WTC11 (cell line): ENCODE measurements around the gene TMEM179B. TPM values are rescaled to one million over a fixed set of nuclear protein-coding genes. Genes with fewer than 3 reads are reported as not detected.

Experiments
- ESRRA ChIP-seq: sonication (generic); formaldehyde crosslinking; IDR thresholded peaks from 2 replicates; pipeline ENCODE4 v1.8.1; 2022; ENCODE audit warnings: mild to moderate bottlenecking, missing genetic modification reagents, borderline replicate concordance
- GRHL2 ChIP-seq: fragments of 250-450 bp; sonication (Bioruptor Pico); IDR thresholded peaks from 2 replicates; pipeline ENCODE4 v1.8.0; 2022; ENCODE audit warnings: mild to moderate bottlenecking, moderate library complexity; ENCODE audit not compliant: insufficient replicate concordance, severe bottlenecking
- GTF2I ChIP-seq: fragments of 250-450 bp; sonication (Bioruptor Pico); conservative IDR thresholded peaks from 2 replicates; pipeline ENCODE4 v1.4.0; 2021; ENCODE audit warnings: mild to moderate bottlenecking
- JUN ChIP-seq: sonication (generic); formaldehyde crosslinking; IDR thresholded peaks from 2 replicates; pipeline ENCODE4 v1.8.0; 2023; ENCODE audit warnings: mild to moderate bottlenecking, missing genetic modification reagents
- NFATC4 ChIP-seq: fragments of 250-450 bp; sonication (Bioruptor Pico); IDR thresholded peaks from 2 replicates; pipeline ENCODE4 v1.9.0; 2021; ENCODE audit warnings: mild to moderate bottlenecking
- NR1H2 ChIP-seq: sonication (generic); formaldehyde crosslinking; IDR thresholded peaks from 2 replicates; pipeline ENCODE4 v1.9.0; 2021; ENCODE audit warnings: mild to moderate bottlenecking, moderate library complexity, missing genetic modification reagents
- OVOL2 ChIP-seq: fragments of 250-450 bp; sonication (Bioruptor Pico); IDR thresholded peaks from 2 replicates; pipeline ENCODE4 v1.9.0; 2021; ENCODE audit warnings: mild to moderate bottlenecking, borderline replicate concordance
- TEAD4 ChIP-seq: sonication (generic); formaldehyde crosslinking; IDR thresholded peaks from 2 replicates; pipeline ENCODE4 v1.8.0; 2022; ENCODE audit warnings: mild to moderate bottlenecking, missing genetic modification reagents
- ZBTB21 ChIP-seq: sonication (generic); formaldehyde crosslinking; IDR thresholded peaks from 2 replicates; pipeline ENCODE4 v1.8.1; 2023; ENCODE audit warnings: mild to moderate bottlenecking, missing genetic modification reagents, borderline replicate concordance
- ZNF138 ChIP-seq: sonication (generic); formaldehyde crosslinking; conservative IDR thresholded peaks from 2 replicates; pipeline ENCODE4 v1.8.1; 2022; ENCODE audit warnings: mild to moderate bottlenecking, moderate library complexity, missing genetic modification reagents
- ZNF416 ChIP-seq: fragments of 250-450 bp; sonication (Bioruptor Pico); IDR thresholded peaks from 2 replicates; pipeline ENCODE4 v1.9.0; 2021; ENCODE audit warnings: mild to moderate bottlenecking, inconsistent platforms
- total RNA-seq: library from RNA; stranded (reverse); gene quantifications from 3 replicates; pipeline ENCODE4 v1.2.3, GENCODE V29; 2021
- TF ChIP-seq, protein P1 (sequence below): sonication (generic); formaldehyde crosslinking; IDR thresholded peaks from 2 replicates; pipeline ENCODE4 v1.8.0; 2023; ENCODE audit warnings: missing genetic modification reagents
- TF ChIP-seq, protein P2 (sequence below): sonication (generic); formaldehyde crosslinking; IDR thresholded peaks from 2 replicates; pipeline ENCODE4 v1.8.0; 2022; ENCODE audit warnings: mild to moderate bottlenecking, missing genetic modification reagents
- TF ChIP-seq, protein P3 (sequence below): fragments of 250-450 bp; sonication (Bioruptor Pico); IDR thresholded peaks from 2 replicates; pipeline ENCODE4 v1.9.0; 2021; ENCODE audit warnings: moderate library complexity, mild to moderate bottlenecking, inconsistent platforms, borderline replicate concordance
- TF ChIP-seq, protein P4 (sequence below): sonication (generic); formaldehyde crosslinking; conservative IDR thresholded peaks from 2 replicates; pipeline ENCODE4 v1.8.1; 2022; ENCODE audit warnings: mild to moderate bottlenecking, missing genetic modification reagents
- TF ChIP-seq, protein P5 (sequence below): fragments of 250-450 bp; sonication (Bioruptor Pico); conservative IDR thresholded peaks from 2 replicates; pipeline ENCODE4 v1.9.0; 2021; ENCODE audit warnings: mild to moderate bottlenecking
- TF ChIP-seq, protein P6 (sequence below): sonication (generic); formaldehyde crosslinking; IDR thresholded peaks from 2 replicates; pipeline ENCODE4 v1.8.0; 2023; ENCODE audit warnings: missing genetic modification reagents, mild to moderate bottlenecking, borderline replicate concordance
- TF ChIP-seq, protein P7 (sequence below): sonication (generic); formaldehyde crosslinking; IDR thresholded peaks from 2 replicates; pipeline ENCODE4 v1.8.1; 2022; ENCODE audit warnings: missing genetic modification reagents, borderline replicate concordance
- TF ChIP-seq, protein P8 (sequence below): sonication (generic); formaldehyde crosslinking; IDR thresholded peaks from 2 replicates; pipeline ENCODE4 v1.8.1; 2023; ENCODE audit warnings: mild to moderate bottlenecking, missing genetic modification reagents
- TF ChIP-seq, protein P9 (sequence below): fragments of 250-450 bp; sonication (Bioruptor Pico); IDR thresholded peaks from 2 replicates; pipeline ENCODE4 v1.8.0; 2021; ENCODE audit warnings: mild to moderate bottlenecking

TMEM179B gene
- total RNA-seq, 1 experiment from 2014 or later, result 21.4 TPM

DNA sequence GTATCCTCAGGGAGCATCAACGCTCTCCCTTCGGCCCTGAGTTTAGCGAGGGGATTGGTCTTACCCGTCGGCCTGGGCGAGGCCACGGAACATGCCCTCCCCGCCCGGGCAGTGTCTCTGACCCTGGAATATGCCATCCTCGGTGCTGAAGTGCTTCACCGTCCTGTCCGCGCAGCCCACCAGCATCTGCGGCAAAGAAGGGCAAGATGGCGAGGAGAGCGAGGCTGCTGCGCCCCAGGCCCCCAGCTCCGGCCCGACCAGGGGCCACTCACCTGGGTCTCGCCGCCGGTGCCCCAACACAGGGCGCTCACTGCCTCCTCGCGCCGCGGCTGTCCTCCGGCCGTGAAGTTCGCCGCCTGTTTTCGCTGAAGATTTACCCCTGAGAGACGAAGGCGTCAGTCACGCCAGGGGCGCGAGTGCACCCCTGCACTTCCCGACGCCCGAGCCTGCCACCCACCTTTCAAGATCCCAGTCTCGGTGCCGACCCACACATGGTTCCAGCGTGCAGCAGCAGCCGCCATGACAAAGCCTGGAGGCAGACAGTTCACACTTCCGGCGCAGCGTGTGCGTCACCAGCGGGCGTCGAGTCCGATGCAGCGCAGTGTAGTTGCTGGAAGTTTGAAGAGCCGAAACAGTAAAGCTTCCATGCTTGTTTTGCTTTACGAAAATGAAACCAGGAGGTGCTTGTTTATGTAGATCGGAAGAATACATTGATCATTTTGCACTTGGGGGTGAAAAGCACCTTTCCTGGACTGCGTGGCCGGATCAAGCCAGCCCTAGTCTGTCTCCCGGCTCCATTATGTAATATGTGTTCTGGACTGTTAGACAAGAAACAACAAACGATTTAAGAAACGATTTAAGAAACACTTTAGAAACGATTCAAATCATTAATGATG lies 52.1 kb downstream of the TMEM179B start, which contains the start of gene WDR74 (continued):
- TF ChIP-seq ESRRA (CRISPR knock-in tag), result no peak
- TF ChIP-seq NR1H2 (CRISPR knock-in tag), result no peak
- TF ChIP-seq JUN (CRISPR knock-in tag), result no peak
- no peak for TF ChIP-seq OVOL2 (CRISPR knock-in tag)
- TF ChIP-seq, protein P1, sequence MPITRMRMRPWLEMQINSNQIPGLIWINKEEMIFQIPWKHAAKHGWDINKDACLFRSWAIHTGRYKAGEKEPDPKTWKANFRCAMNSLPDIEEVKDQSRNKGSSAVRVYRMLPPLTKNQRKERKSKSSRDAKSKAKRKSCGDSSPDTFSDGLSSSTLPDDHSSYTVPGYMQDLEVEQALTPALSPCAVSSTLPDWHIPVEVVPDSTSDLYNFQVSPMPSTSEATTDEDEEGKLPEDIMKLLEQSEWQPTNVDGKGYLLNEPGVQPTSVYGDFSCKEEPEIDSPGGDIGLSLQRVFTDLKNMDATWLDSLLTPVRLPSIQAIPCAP (CRISPR knock-in tag), result no peak
- TF ChIP-seq, protein P2, sequence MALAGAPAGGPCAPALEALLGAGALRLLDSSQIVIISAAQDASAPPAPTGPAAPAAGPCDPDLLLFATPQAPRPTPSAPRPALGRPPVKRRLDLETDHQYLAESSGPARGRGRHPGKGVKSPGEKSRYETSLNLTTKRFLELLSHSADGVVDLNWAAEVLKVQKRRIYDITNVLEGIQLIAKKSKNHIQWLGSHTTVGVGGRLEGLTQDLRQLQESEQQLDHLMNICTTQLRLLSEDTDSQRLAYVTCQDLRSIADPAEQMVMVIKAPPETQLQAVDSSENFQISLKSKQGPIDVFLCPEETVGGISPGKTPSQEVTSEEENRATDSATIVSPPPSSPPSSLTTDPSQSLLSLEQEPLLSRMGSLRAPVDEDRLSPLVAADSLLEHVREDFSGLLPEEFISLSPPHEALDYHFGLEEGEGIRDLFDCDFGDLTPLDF, result peak; percentile 54; the same call in 1 of the 2 replicates
- TF ChIP-seq ZBTB21 (CRISPR knock-in tag), result no peak
- no peak for TF ChIP-seq ZNF416 (CRISPR knock-in tag)
- TF ChIP-seq, protein P3, sequence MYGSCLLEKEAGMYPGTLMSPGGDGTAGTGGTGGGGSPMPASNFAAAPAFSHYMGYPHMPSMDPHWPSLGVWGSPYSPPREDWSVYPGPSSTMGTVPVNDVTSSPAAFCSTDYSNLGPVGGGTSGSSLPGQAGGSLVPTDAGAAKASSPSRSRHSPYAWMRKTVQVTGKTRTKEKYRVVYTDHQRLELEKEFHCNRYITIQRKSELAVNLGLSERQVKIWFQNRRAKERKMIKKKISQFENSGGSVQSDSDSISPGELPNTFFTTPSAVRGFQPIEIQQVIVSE (CRISPR knock-in tag), result no peak
- TF ChIP-seq, protein P4, sequence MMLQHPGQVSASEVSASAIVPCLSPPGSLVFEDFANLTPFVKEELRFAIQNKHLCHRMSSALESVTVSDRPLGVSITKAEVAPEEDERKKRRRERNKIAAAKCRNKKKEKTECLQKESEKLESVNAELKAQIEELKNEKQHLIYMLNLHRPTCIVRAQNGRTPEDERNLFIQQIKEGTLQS (CRISPR knock-in tag), result no peak
- TF ChIP-seq ZNF138 (CRISPR knock-in tag), result no peak
- no peak for TF ChIP-seq NFATC4 (CRISPR knock-in tag)
- TF ChIP-seq, protein P5, sequence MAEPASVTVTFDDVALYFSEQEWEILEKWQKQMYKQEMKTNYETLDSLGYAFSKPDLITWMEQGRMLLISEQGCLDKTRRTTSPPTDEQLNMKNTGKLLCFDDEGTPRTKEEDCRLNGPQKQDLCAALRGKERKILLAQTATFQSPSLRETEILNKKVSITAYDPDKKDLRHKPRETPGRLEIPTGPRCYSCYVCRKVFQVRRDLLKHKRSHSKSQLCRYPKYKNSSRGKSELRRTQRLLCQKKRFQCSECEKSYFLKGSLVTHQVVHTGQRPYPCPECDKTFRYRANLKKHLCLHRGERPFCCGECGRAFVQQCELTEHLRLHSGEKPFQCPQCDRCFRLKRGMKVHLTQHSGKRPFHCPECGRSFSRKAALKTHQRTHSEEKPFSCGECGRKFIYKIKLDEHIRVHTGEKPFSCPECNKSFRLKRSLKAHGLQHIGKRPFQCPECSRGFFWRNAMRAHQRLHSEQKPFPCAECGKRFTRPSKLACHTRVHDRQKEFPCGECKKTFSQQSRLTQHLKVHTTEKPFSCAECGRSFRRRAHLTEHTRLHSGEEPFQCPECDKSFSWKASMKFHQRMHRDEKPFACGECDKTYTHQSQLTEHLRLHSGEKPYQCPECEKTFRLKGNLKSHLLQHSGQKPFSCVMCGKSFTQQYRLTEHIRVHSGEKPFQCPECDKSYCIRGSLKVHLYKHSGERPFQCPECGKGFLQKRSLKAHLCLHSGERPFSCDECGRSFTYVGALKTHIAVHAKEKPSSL (CRISPR knock-in tag), result no peak
- TF ChIP-seq, protein P6, sequence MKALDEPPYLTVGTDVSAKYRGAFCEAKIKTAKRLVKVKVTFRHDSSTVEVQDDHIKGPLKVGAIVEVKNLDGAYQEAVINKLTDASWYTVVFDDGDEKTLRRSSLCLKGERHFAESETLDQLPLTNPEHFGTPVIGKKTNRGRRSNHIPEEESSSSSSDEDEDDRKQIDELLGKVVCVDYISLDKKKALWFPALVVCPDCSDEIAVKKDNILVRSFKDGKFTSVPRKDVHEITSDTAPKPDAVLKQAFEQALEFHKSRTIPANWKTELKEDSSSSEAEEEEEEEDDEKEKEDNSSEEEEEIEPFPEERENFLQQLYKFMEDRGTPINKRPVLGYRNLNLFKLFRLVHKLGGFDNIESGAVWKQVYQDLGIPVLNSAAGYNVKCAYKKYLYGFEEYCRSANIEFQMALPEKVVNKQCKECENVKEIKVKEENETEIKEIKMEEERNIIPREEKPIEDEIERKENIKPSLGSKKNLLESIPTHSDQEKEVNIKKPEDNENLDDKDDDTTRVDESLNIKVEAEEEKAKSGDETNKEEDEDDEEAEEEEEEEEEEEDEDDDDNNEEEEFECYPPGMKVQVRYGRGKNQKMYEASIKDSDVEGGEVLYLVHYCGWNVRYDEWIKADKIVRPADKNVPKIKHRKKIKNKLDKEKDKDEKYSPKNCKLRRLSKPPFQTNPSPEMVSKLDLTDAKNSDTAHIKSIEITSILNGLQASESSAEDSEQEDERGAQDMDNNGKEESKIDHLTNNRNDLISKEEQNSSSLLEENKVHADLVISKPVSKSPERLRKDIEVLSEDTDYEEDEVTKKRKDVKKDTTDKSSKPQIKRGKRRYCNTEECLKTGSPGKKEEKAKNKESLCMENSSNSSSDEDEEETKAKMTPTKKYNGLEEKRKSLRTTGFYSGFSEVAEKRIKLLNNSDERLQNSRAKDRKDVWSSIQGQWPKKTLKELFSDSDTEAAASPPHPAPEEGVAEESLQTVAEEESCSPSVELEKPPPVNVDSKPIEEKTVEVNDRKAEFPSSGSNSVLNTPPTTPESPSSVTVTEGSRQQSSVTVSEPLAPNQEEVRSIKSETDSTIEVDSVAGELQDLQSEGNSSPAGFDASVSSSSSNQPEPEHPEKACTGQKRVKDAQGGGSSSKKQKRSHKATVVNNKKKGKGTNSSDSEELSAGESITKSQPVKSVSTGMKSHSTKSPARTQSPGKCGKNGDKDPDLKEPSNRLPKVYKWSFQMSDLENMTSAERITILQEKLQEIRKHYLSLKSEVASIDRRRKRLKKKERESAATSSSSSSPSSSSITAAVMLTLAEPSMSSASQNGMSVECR (CRISPR knock-in tag), result peak; percentile 95; the same call in 1 of the 2 replicates
- TF ChIP-seq, protein P7, sequence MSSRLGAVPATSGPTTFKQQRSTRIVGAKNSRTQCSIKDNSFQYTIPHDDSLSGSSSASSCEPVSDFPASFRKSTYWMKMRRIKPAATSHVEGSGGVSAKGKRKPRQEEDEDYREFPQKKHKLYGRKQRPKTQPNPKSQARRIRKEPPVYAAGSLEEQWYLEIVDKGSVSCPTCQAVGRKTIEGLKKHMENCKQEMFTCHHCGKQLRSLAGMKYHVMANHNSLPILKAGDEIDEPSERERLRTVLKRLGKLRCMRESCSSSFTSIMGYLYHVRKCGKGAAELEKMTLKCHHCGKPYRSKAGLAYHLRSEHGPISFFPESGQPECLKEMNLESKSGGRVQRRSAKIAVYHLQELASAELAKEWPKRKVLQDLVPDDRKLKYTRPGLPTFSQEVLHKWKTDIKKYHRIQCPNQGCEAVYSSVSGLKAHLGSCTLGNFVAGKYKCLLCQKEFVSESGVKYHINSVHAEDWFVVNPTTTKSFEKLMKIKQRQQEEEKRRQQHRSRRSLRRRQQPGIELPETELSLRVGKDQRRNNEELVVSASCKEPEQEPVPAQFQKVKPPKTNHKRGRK, result no peak
- TF ChIP-seq, protein P8, sequence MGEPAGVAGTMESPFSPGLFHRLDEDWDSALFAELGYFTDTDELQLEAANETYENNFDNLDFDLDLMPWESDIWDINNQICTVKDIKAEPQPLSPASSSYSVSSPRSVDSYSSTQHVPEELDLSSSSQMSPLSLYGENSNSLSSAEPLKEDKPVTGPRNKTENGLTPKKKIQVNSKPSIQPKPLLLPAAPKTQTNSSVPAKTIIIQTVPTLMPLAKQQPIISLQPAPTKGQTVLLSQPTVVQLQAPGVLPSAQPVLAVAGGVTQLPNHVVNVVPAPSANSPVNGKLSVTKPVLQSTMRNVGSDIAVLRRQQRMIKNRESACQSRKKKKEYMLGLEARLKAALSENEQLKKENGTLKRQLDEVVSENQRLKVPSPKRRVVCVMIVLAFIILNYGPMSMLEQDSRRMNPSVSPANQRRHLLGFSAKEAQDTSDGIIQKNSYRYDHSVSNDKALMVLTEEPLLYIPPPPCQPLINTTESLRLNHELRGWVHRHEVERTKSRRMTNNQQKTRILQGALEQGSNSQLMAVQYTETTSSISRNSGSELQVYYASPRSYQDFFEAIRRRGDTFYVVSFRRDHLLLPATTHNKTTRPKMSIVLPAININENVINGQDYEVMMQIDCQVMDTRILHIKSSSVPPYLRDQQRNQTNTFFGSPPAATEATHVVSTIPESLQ (CRISPR knock-in tag), result no peak
- no peak for TF ChIP-seq GRHL2
- TF ChIP-seq GTF2I (CRISPR knock-in tag), result no peak
- 0 out of 2 replicates have a peak, but pooled peaks have one; percentile 59 for TF ChIP-seq TEAD4 (CRISPR knock-in tag)
- TF ChIP-seq, protein P9, sequence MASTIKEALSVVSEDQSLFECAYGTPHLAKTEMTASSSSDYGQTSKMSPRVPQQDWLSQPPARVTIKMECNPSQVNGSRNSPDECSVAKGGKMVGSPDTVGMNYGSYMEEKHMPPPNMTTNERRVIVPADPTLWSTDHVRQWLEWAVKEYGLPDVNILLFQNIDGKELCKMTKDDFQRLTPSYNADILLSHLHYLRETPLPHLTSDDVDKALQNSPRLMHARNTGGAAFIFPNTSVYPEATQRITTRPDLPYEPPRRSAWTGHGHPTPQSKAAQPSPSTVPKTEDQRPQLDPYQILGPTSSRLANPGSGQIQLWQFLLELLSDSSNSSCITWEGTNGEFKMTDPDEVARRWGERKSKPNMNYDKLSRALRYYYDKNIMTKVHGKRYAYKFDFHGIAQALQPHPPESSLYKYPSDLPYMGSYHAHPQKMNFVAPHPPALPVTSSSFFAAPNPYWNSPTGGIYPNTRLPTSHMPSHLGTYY (CRISPR knock-in tag), result no peak
